Neural progenitor cell (in vitro differentiated cells): ENCODE measurements around the gene PTK6. TPM values are rescaled to one million over a fixed set of nuclear protein-coding genes. Genes with fewer than 3 reads are reported as not detected.

Experiments
- DNase-seq: peaks from one replicate; pipeline ENCODE4 v3.0.0-alpha.2; 2016; ENCODE audit warnings: low spot score
- H2AFZ ChIP-seq: fragments of 200-600 bp; sonication (generic); replicated peaks from 2 replicates; pipeline ENCODE4 v1.6.1; 2016; ENCODE audit warnings: antibody characterized with exemption
- H3F3A ChIP-seq: fragments of 200-600 bp; sonication (generic); 2 replicates; pipeline ENCODE4 v1.6.1; 2016; ENCODE audit warnings: antibody characterized with exemption, low read depth
- H3K27ac ChIP-seq: fragments of 200-600 bp; sonication (generic); 2 replicates; pipeline ENCODE4 v1.5.1; 2016; ENCODE audit warnings: mild to moderate bottlenecking
- H3K27me3 ChIP-seq: fragments of 200-600 bp; sonication (generic); 2 replicates; pipeline ENCODE4 v1.6.1; 2016; ENCODE audit warnings: mild to moderate bottlenecking, moderate library complexity
- H3K36me3 ChIP-seq: fragments of 200-600 bp; sonication (generic); 2 replicates; pipeline ENCODE4 v1.5.1; 2016
- H3K4me1 ChIP-seq: fragments of 200-600 bp; sonication (generic); 2 replicates; pipeline ENCODE4 v1.6.1; 2016; ENCODE audit warnings: mixed run types
- H3K4me2 ChIP-seq: fragments of 200-600 bp; sonication (generic); 2 replicates; pipeline ENCODE4 v1.6.1; 2016
- H3K4me3 ChIP-seq: fragments of 200-600 bp; sonication (generic); 2 replicates; pipeline ENCODE4 v1.5.1; 2016
- H3K79me2 ChIP-seq: fragments of 200-600 bp; sonication (generic); 2 replicates; pipeline ENCODE4 v1.6.1; 2016; ENCODE audit warnings: low read depth
- H3K9ac ChIP-seq: fragments of 200-600 bp; sonication (generic); 2 replicates; pipeline ENCODE4 v1.6.1; 2016
- H3K9me3 ChIP-seq: fragments of 200-600 bp; sonication (generic); 2 replicates; pipeline ENCODE4 v1.5.1; 2016; ENCODE audit warnings: low read depth
- H4K20me1 ChIP-seq: fragments of 200-600 bp; sonication (generic); 2 replicates; pipeline ENCODE4 v1.6.1; 2016; ENCODE audit warnings: low read depth
- H3K27ac Mint-ChIP-seq: 3 replicates; pipeline ENCODE4 v1.8.0; 2021; ENCODE audit warnings: mixed read lengths
- H3K27me3 Mint-ChIP-seq: 2 replicates; pipeline ENCODE4 v1.8.0; 2022; ENCODE audit warnings: low read depth, mild to moderate bottlenecking, inconsistent platforms, moderate library complexity, mixed read lengths; ENCODE audit not compliant: insufficient read depth
- H3K36me3 Mint-ChIP-seq: 3 replicates; pipeline ENCODE4 v1.8.0; 2021; ENCODE audit warnings: mixed read lengths
- H3K4me1 Mint-ChIP-seq: 3 replicates; pipeline ENCODE4 v1.8.0; 2021; ENCODE audit warnings: mixed read lengths
- H3K4me3 Mint-ChIP-seq: 3 replicates; pipeline ENCODE4 v1.8.0; 2021; ENCODE audit warnings: mild to moderate bottlenecking, moderate library complexity, mixed read lengths
- H3K9me3 Mint-ChIP-seq: 3 replicates; pipeline ENCODE4 v1.8.0; 2020; ENCODE audit warnings: mixed read lengths
- EZH2 ChIP-seq: fragments of 200-600 bp; sonication (generic); IDR thresholded peaks from 2 replicates; pipeline ENCODE4 v1.6.1; 2017; ENCODE audit warnings: antibody characterized with exemption, mild to moderate bottlenecking, moderate library complexity
- EZH2phosphoT487 ChIP-seq: fragments of 200-600 bp; sonication (generic); IDR thresholded peaks from 2 replicates; pipeline ENCODE4 v1.6.1; 2017; ENCODE audit warnings: antibody characterized with exemption
- total RNA-seq: library from RNA; depleted of rRNA; stranded (reverse); fragments of >200 nt; gene quantifications from 2 replicates; pipeline ENCODE4 v1.2.3, GENCODE V29; 2015; ENCODE audit warnings: low replicate concordance
- TF ChIP-seq, protein P1 (sequence below): fragments of 200-600 bp; sonication (generic); IDR thresholded peaks from 2 replicates; pipeline ENCODE4 v1.5.1; 2017; ENCODE audit warnings: antibody characterized with exemption, mild to moderate bottlenecking

Gene PTK6
- total RNA-seq, 1 donor from 2014 or later: not detected

DNA sequence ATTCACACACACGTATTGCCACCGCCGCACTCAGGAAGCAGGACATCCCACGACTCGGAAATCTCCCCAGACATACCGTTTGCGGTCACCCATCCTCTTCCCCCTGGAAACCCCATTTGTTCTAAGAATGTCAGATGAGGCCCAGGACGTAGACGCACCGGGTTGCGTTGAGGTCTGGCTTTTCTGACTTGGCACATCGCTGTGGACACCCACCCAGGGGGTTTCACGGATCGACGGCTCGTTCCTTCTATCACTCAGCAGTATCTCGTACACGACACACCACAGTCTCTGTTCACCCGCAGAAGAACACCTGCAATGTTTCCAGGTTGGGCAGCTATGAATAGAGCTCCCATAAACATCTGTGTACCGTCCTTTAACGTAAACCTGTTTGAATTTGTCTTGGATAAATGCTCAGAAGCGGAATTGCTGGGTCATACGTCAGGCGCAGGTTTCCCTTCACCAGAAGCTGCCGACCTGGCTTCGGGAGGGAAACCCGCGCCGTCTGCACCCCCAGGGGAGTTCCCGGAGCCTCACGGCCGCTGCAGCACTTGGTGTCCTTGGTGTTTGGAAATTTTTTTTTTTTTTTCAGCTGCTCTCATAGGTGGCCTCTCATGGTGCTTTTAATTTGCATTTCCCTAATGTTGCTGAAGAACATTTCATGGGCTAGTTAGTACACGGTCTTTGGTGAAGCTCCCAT is 29.0 kb downstream of the PTK6 start:
- H3K4me3 ChIP-seq: no peak overlapping the region
- H3F3A ChIP-seq: no peaks in the 10 kb centered on the region
- H3K79me2 ChIP-seq: no peaks in the 10 kb centered on the region
- peaks cover 42% of the 10 kb centered on the region for H3K27me3 ChIP-seq
- H3K4me3 Mint-ChIP-seq: no peak overlapping the region
- no peaks in the 10 kb centered on the region for H3K9me3 ChIP-seq
- no peaks in the 10 kb centered on the region for H4K20me1 ChIP-seq
- no peaks in the 10 kb centered on the region for H3K4me1 ChIP-seq
- DNase-seq: no peak
- peaks cover 3% of the 10 kb centered on the region for H3K4me1 Mint-ChIP-seq
- TF ChIP-seq, protein P1, sequence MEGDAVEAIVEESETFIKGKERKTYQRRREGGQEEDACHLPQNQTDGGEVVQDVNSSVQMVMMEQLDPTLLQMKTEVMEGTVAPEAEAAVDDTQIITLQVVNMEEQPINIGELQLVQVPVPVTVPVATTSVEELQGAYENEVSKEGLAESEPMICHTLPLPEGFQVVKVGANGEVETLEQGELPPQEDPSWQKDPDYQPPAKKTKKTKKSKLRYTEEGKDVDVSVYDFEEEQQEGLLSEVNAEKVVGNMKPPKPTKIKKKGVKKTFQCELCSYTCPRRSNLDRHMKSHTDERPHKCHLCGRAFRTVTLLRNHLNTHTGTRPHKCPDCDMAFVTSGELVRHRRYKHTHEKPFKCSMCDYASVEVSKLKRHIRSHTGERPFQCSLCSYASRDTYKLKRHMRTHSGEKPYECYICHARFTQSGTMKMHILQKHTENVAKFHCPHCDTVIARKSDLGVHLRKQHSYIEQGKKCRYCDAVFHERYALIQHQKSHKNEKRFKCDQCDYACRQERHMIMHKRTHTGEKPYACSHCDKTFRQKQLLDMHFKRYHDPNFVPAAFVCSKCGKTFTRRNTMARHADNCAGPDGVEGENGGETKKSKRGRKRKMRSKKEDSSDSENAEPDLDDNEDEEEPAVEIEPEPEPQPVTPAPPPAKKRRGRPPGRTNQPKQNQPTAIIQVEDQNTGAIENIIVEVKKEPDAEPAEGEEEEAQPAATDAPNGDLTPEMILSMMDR: no peak
- no peaks in the 10 kb centered on the region for H3K36me3 ChIP-seq
- no peak overlapping the region for H3K4me2 ChIP-seq
- no peak overlapping the region for H3K9ac ChIP-seq
- H3K27ac Mint-ChIP-seq: no peak overlapping the region
- H3K27ac ChIP-seq: no peak overlapping the region
- peaks cover 12% of the 10 kb centered on the region for H3K27me3 Mint-ChIP-seq
- no peak overlapping the region for H2AFZ ChIP-seq
- H3K9me3 Mint-ChIP-seq: peaks cover 31% of the 10 kb centered on the region
- H3K36me3 Mint-ChIP-seq: peaks cover 3% of the 10 kb centered on the region

DNA sequence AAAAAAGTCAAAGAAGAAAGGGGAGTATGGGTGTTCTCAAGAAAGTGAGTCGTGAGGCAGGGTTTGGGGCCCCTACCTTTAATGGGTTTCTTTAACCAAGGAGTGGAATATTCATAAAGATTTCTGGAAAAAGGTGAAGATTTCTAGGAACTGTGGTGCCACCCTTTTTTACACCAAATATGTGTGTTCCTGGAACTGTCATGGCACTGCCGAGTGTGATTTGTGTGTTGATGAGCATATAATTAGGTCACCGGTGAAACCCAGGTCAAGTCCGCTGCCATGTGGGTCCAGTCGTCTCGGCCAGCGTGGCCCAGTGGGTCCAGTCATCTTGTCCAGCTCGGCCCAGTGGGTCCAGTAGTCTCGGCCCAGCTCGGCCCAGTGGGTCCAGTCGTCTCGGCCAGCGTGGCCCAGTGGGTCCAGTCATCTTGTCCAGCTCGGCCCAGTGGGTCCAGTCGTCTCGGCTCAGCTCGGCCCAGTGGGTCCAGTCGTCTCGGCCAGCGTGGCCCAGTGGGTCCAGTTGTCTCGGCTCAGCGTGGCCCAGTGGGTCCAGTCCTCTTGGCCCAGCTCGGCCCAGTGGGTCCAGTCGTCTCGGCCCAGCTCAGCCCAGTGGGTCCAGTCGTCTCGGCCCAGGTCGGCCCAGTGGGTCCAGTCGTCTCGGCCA is 30.0 kb downstream of the PTK6 start:
- H2AFZ ChIP-seq: no peak overlapping the region
- H3K9ac ChIP-seq: no peak overlapping the region
- H3K4me1 Mint-ChIP-seq: peaks cover 3% of the 10 kb centered on the region
- H3K79me2 ChIP-seq: no peaks in the 10 kb centered on the region
- peaks cover 12% of the 10 kb centered on the region for H3K27me3 Mint-ChIP-seq
- H3K27ac Mint-ChIP-seq: no peak overlapping the region
- H3K27me3 ChIP-seq: peaks cover 42% of the 10 kb centered on the region
- H4K20me1 ChIP-seq: no peaks in the 10 kb centered on the region
- H3K4me2 ChIP-seq: no peak overlapping the region
- no peak for DNase-seq
- H3K4me1 ChIP-seq: no peaks in the 10 kb centered on the region
- H3F3A ChIP-seq: no peaks in the 10 kb centered on the region
- no peaks in the 10 kb centered on the region for H3K9me3 ChIP-seq
- H3K4me3 ChIP-seq: no peak overlapping the region
- peaks cover 28% of the 10 kb centered on the region for H3K9me3 Mint-ChIP-seq
- no peak overlapping the region for H3K4me3 Mint-ChIP-seq
- peaks cover 3% of the 10 kb centered on the region for H3K36me3 Mint-ChIP-seq
- H3K27ac ChIP-seq: no peak overlapping the region
- TF ChIP-seq, protein P1: no peak
- TF ChIP-seq EZH2phosphoT487: no peak
- no peak for TF ChIP-seq EZH2
- no peaks in the 10 kb centered on the region for H3K36me3 ChIP-seq

DNA sequence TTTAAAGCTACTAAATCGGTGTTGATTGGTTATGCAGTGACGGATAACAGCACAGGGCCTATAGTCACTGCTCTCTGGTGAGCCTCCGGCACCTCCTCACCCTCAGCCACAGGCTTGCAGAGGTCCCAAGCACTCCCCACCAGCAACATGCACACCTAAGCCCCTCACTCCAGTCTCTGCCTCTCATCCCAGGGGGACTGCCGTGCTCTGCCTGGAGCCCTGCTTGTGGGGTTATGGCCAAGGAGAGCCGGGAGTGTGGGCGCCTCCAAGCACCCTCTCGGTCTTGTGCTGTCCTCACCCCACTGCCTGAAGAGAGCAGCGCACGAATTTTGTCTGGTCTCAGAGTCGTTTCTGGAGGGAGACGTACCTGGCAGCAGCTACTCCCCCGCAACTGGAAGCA is 31.5 kb downstream of the PTK6 start:
- Histone ChIP-seq H3K27ac (no peak overlapping the region), H3K9me3 (no peaks in the 10 kb centered on the region), H3K4me3 (no peak overlapping the region), H3K27me3 (peaks cover 45% of the 10 kb centered on the region), H3K79me2 (no peaks in the 10 kb centered on the region), H3F3A (peaks cover 6% of the 10 kb centered on the region), H3K9ac (no peak overlapping the region), H3K4me1 (no peaks in the 10 kb centered on the region), H3K36me3 (no peaks in the 10 kb centered on the region), H2AFZ (no peak overlapping the region), H3K4me2 (no peak overlapping the region), H4K20me1 (no peaks in the 10 kb centered on the region)
- Mint-ChIP-seq H3K9me3 (peaks cover 30% of the 10 kb centered on the region), H3K27ac (no peak overlapping the region), H3K36me3 (peaks cover 3% of the 10 kb centered on the region), H3K4me3 (no peak overlapping the region), H3K4me1 (peaks cover 7% of the 10 kb centered on the region), H3K27me3 (peaks cover 13% of the 10 kb centered on the region)
- no peak for DNase-seq
- TF ChIP-seq EZH2phosphoT487 (no peak), EZH2 (no peak)
- TF ChIP-seq, protein P1: no peak
